HG03045 (cell line): ENCODE data around the gene TM9SF2.
A peak's percentile ranks its signal among the peaks of the same experiment; 100 is the strongest.
"Not testable (repeated sequence)": the region's sequence is repeated elsewhere in the genome, so short reads cannot be mapped to it uniquely, and the experiment has no call there.

Source experiments
- ATAC-seq: cut with Tn5 transposase; IDR thresholded peaks from one replicate; pipeline ENCODE4 v1.9.1; 2021; ENCODE audit warnings: mild to moderate bottlenecking, moderate library complexity; ENCODE audit not compliant: unreplicated experiment

Gene TM9SF2

DNA sequence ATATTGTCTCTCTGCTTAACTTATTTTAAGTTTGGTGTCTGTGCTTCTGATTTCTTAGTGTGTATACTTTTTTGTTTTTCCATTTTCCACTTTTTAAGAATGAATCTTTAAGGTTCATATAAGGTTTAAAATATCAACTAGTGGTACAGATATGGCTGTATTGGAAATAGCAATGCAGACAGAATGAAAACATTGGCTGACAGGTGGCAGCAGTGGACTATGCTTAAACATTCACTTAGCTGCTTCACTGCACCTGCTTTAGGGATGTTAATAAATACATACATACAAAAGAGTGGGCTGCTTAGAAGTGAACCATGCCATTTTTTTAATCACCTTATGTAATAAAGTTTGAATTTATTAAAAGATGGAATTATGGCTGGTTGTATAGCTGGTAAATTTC is 27.3 kb downstream of the TM9SF2 start:
- ATAC-seq, result peak; percentile 48

DNA sequence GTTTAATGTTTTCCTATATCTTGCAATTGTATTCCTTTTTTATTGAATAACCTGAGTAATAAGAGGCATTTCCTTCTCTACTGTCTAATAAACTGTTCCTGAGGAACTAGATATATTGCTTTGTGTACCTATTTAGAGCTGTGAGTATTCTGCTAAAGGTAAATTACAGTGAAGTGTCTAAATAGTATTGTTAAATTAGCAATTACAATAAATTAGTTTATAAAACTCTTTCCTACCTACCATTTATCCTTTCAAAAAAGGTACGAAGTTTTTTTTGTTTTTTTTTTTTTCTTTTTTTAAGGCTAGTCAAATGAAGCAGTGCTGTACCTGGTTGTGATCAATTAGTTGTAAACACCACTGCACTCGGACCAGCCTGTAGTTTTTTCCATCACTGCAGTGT is 34.8 kb downstream of the TM9SF2 start:
- no peak for ATAC-seq

DNA sequence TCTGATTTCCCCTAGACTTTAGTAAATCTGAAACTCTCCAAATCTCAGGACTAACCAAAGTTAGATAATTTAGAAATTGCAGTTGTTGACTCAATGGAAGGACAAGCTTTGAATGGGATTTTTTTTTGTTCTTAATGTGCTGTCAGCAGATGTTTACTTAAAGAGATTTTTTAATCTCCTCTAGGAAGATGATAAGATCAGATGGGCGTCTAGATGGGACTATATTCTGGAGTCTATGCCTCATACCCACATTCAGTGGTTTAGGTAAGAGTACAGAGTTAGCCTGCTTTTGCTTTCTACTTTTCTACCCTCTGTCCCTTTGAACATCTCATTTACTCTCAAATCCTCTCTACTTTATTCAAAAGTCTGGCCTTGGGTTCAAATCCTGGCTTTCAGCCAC is 39.3 kb downstream of the TM9SF2 start:
- no peak for ATAC-seq

DNA sequence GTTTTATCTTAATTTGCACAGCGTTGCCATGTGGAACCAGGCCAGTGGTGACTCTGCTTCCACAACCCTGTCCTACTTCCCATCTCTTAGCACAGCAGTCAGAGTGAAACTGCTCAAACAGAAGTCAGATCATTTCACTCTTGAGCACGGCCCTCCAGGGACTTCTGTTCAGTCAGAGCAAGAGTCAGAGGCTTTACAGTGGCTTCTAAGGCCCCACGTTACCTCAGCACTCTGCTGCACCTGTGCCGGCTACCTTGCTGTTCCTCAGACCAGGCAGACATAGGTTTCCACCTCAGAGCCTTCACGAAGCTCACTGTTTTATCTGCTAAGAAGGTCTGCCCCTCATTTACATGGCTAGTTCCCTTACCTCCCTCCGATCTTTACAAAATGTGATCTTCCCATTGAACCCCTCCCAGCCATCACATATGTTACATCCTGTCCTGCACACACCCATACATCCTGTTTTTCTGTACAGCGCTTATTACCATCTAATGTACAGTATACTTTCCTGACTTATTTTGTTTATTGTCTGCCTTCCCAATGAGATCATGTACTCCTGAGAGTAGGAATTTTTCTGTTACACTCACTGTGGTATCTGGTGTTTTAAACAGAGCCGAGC is 41.6 kb downstream of the TM9SF2 start:
- peak; percentile 98 for ATAC-seq

DNA sequence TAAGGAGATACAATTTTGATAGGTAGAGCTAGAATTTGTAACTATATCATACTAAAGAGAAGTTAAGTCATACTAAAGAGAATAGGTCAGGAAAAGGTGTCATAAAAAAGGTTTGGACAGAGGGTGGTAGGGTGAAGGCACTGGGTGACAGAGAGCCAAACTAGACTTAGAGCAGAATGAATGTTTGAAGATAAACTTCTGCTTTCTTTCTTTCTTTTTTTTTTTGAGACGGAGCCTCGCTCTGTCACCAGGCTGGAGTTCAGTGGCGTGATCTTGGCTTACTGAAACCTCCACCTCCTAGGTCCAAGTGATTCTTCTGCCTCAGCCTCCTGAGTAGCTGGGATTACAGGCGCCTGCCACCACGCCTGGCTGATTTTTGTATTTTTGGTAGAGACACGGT is 44.1 kb downstream of the TM9SF2 start:
- no peak for ATAC-seq

DNA sequence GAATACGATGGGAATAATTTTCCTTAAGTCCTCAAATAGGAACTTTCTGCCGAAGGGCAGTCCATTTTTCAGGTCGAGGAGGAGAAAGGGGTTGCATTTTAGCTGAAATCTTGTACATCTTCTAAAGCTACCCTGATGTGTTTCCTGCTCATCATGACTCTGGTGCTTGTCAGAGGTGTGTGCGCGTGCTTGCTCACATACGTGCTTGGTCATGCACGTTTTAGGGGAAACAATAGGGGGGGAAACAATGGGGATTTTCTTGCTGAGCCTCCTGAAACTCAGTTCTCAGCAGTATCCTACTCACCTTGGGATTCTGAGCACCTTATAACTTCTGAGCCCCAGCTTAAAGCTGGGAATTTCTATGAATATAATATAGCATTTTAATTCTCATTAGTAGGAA is 44.7 kb downstream of the TM9SF2 start:
- no peak for ATAC-seq

DNA sequence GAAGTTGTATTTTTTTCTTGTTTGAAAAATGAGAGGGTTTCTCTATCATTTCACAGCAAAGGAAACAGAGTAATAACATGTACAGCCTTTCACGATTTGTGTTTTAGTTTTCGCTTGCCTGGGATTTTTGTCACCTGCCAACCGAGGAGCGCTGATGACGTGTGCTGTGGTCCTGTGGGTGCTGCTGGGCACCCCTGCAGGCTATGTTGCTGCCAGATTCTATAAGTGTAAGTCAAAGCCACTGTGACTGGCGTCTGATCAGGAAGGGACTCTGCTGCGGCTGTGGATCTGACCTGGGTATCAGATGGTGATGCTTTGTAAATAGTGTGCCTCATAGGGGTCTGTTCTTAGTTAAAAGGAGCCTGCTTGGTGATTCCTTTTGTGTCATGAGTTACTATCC is 45.6 kb downstream of the TM9SF2 start:
- ATAC-seq, result no peak

DNA sequence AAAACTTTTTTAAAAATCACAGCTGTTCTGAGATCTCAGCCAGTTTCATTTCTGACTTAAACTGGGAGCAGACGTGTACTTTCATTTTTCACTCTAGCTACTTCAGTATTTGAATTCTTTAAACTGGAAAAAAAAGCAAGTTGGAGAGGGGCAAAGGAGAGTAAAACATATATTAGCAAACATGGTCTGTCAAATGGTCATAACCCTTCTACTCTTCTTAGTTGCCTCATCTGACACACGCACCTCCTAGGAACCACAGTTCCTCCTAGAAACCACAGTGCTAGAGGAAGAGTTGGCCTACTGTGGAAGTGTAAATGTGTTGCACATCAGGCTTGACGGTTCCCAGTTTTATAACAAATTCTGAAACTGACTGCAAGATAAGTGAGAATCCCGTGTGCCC is 47.2 kb downstream of the TM9SF2 start:
- peak; percentile 60 for ATAC-seq

DNA sequence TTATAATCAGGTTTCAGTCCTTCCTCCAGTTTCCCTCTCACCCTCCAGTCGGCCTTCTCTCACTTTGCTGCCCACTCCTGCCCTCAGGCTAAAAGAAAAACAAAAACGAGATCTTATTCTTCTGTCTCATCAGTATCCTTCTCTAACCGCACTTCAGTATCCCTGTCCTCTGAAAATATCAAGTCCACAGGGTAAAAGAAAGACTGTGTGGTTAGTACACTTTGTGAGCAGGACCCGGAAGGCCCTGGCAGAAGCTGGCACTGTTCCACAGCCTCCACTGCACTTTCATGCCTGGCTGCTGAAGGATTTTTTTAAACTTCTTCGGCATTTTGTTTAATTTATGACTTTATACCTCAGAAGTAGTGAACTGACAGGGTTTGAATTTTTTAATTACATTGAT is 51.8 kb downstream of the TM9SF2 start:
- ATAC-seq, result no peak

DNA sequence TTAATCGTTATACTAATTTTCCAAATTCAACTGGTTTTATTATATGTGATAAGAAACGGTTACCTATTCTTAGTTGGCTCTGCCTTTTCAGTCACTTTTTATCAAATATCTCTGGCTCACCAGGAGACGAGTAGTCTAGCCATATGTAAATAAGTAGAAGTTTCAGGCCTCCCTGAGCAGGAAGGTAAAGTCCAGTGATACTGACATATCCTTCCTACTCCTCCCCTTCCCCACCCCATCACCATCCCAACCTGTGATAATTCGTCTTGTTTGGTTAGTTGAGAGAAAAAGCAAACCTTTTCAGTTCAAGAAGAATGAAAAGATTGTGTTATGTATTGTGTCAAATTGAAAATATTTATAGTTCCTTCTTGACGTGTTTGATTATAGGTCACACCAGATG is 53.9 kb downstream of the TM9SF2 start:
- ATAC-seq, result no peak

DNA sequence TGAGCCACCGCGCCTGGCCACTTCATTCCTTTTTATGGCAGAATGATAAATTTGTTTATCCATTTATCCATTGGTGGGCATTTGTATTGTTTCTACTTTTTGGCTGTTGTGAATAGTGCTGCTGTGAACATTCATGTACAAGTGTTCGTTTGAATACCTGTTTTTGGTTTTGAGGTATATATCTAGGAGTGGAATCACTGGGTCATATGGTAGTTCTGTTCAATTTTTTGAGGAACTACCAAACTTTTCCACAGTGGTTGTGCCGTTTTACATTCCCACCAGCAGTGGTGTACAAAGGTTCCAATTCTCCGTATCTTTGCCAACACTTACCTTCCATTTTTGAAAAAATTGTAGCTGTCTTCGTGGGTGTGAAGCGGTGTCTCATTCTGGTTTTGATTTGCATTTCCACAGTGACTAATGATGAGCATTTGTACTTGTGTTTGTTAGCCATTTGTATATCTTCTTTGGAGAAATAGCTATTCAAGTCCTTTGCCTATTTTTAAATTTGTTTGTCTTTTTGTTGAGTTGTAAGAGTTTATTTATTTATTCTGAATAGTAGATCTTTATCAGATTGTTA is 55.7 kb downstream of the TM9SF2 start:
- ATAC-seq, result no peak

DNA sequence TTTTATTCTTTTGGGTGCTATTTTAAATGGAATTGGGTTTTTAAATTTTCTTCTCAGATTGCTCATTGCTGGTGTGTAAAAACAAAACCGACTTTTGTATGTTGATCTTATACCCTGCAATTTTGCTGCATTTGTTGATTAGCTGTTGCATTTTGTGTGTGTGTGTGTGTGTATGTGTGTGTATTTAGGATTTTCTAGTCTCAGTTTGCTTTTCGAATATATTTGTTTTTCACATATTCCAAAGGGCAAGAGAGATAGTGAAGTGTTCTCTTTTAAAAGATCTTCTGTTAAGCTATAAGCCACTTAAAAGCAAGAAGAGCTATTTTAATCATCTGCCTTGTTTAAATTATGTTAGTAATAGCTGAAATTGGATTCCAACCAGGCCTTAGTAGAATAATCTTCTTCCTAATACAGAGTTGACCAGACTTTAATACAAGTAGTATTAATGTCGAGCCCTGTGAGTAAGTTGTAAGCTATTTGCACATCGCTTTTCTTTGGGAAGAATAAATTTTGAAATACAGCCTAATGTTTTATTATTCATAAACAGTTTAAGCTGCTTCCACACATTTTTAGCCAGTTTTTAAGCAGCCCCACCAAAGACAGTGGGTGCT is 57.4 kb downstream of the TM9SF2 start:
- ATAC-seq, result no peak

DNA sequence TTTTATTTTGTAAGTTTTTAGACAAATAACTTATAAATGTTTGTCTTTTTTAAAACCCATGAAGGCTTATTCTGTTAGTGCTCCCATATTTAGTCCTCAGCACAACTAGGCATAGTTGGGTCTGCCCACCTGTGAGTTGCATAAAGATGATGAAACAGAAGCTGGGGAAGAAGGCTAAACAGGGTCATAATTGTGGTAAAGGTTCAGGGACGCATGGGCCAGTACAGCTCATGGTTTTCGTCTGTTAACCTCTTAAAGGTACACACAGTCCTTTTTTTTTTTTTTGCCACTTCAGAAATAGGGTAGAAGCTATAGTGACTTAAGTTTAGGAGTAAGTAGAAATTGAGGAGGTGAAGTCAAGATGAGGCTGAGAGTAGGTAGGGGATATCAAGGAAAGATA is 58.3 kb downstream of the TM9SF2 start:
- ATAC-seq, result no peak

DNA sequence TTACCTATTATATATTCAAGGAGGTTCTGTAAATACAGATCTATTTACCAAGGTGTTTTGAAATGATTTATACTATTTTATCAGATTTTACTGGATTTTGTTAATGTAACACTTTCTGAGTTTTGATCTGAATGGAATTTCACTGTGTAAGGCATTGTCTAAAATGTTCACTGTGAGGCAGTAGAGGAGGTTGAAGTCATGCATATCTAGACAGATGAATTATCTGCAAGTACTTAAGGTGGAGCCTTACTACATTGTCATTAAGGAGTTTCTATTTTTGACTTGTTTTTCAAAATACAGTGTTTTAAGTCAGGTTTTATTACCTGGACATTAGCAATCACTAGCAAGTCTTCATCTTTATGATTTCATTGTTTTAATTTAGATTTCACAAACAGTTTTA is 62.1 kb downstream of the TM9SF2 start:
- ATAC-seq, result no peak

DNA sequence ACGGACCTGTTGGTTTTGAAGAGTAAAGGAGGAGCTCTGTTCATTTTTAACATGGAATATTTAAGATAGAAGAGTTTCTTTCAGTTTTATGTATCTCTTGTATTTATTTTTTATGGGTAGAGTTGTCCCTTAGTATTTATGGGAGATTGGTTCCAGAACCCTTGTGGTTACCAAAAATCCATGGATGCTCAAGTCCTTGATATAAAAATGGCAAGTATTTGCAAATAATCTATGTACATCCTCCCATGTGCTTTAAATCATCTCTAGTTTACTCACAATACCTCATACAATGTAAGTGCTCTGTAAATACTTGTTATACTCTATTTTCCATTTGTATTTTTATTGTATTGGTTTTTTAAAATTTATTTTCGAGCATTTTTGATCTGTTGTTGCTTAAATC is 63.1 kb downstream of the TM9SF2 start:
- ATAC-seq, result no peak

DNA sequence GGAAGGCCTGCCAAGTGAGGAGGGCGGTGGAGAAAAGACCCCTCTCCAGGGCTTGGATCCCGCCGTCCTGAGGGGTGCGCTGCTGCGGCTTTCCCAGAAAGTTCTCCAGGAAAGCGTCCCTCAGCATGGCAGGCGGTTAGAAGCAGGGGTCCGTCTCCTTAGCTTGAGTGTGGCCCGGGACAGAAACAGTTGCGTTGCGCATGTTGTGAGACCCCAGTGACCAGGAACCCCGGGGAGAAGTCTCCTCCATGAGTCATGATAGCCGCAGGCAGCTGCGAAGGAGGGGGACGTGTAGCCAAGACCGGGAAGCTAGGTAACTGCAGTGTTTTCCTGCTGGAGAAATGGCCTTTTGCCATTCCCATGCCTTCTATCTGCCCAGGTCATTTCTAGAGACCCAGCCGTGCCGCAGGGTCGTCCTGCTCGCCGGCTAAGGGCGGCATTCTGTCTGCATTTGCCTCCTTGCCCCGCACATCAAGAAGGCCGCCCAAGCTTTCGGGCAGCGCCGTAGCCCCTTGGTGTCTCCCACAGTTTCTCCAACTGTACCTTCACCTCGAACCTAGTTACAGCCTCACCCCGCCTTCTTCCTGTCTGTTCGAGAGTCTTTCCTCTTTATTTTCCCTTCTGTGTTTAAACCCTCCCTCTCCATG is 64.3 kb downstream of the TM9SF2 start:
- no peak for ATAC-seq

DNA sequence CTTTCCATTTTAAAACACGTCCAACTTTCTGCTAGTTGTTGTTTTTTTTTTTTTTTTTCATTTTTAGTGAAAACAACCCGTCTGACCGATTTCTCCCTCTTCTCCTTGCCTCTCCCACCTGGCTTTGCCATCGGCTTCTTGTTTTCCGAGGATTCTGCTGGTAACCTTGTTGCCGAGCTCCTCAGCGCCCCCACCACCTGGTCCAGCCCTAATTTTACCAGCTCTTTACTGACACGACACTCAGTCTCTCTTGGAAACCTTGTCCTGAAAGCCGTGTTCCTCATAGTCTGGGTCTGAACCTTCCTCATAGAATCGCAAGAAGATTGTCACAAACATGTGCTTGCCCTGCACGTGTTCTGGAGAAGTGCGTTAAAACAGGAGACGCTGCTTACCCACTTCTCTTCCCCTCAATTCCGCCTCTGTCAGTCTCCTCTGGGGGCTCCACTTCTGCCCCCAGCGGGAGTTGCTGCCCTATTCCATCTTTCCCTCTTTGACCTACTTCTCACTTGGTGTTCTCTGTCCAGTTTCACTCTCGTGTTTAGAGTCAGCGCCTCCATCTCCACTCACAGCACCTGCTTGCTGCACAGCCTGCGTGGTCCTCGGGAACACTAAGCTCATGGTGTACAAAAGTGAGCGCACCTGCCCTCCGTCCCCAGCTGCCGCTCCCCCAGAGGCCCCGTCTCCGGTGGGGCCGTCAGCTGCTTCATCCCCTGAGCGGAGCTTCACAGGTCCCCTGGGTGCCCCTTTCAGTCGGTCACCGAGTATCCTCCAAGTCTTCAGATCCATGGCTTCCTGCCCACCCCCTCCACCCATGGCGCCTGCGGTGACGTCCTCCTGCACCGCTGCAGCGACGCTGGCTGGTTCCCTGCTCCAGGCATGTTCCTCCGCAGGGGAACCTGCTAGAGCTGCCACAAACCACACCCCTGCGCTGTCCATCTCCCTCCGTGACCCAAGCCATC is 65.1 kb downstream of the TM9SF2 start:
- ATAC-seq, result no peak

DNA sequence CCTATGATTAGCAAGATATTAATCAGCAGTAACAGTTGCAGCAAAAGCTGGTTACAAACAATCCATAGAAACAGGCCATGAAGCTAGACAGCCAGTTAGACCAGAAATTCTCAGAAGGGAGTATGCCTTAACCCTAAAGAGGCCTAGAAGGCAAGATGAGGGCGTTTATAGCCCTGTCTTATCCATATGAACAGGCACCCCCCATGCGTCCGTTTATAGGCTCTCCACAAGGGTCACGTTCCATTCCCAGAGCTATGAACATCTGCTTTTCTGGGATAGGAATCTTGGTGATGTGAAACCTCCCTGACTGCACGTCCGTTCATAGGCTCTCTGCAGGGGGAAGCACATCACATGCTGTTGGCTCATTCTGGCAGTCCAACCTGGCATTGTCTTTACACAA is 67.6 kb downstream of the TM9SF2 start:
- not testable (repeated sequence) for ATAC-seq

DNA sequence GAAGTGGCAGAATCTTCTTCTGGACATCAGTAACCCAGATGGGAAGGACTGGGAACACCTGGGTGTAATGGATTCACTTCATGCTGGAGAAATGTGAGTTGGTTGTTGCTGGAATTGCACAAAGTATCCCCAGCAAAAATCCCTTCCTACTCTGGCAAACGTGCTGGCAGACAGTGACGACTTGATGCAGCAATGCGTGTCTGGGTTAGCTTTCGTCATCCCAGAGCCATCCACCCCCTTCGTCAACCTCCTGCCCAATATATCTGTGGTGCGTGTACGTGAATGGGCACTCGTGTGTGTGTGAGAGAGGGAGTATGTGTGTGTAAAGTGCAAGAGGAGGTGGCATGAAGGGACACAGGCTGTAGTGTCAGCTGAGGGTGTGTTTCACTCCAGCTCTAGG is 70.9 kb downstream of the TM9SF2 start:
- ATAC-seq, result no peak

DNA sequence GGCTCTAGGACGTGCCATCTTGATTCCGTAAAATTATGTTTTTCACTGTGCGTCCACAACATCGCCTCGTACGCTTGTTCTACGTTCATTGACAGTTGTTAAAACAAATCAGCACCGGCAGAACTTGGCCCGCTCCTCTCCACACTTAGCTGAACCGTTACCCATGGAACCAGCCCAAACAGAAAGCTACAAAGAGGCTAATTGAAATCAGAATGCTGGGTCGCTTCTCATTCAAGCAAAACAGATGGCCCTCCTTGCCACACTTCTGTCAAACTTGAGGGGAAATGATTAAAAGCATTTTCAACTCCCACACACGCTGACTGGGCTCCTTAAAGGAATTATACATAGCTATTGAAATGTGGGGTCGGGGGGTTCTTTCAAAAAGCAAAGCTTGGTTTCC is 71.6 kb downstream of the TM9SF2 start:
- no peak for ATAC-seq
